NB4 (cell line): Measurements from ENCODE around the gene PPFIA1.

Experiments used
- MYC ChIP-seq: IDR thresholded peaks from 2 replicates; pipeline ENCODE4 v1.6.1; 2011; ENCODE audit warnings: low read depth, low read length
- POLR2A ChIP-seq: IDR thresholded peaks from 2 replicates; pipeline ENCODE4 v1.6.1; 2011; ENCODE audit warnings: mild to moderate bottlenecking; ENCODE audit not compliant: insufficient read length; ENCODE audit errors: extremely low read depth
- TF ChIP-seq, protein P1 (sequence below): IDR thresholded peaks from one replicate; pipeline ENCODE4 v1.5.1; 2012; ENCODE audit warnings: low read depth, low read length
- TF ChIP-seq, protein P2 (sequence below): IDR thresholded peaks from 2 replicates; pipeline ENCODE4 v1.6.1; 2011; ENCODE audit warnings: low read depth, low read length

- TF ChIP-seq, protein P1, sequence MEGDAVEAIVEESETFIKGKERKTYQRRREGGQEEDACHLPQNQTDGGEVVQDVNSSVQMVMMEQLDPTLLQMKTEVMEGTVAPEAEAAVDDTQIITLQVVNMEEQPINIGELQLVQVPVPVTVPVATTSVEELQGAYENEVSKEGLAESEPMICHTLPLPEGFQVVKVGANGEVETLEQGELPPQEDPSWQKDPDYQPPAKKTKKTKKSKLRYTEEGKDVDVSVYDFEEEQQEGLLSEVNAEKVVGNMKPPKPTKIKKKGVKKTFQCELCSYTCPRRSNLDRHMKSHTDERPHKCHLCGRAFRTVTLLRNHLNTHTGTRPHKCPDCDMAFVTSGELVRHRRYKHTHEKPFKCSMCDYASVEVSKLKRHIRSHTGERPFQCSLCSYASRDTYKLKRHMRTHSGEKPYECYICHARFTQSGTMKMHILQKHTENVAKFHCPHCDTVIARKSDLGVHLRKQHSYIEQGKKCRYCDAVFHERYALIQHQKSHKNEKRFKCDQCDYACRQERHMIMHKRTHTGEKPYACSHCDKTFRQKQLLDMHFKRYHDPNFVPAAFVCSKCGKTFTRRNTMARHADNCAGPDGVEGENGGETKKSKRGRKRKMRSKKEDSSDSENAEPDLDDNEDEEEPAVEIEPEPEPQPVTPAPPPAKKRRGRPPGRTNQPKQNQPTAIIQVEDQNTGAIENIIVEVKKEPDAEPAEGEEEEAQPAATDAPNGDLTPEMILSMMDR = no peak
- TF ChIP-seq MYC = no peak
- TF ChIP-seq, protein P2, sequence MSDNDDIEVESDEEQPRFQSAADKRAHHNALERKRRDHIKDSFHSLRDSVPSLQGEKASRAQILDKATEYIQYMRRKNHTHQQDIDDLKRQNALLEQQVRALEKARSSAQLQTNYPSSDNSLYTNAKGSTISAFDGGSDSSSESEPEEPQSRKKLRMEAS = no peak
- no peak for TF ChIP-seq POLR2A
Measured at GRCh38 chr11:70323806-70324205, 53.3 kb downstream of the PPFIA1 start.
